Vein endothelial cell (primary cell): ENCODE measurements around the gene MC1R. TPM values are rescaled to one million over a fixed set of nuclear protein-coding genes. Genes with fewer than 3 reads are reported as not detected.

ENCODE experiments used
- total RNA-seq: library from RNA; depleted of rRNA; stranded (reverse); fragments of >200 nt; gene quantifications from 2 replicates; pipeline ENCODE4 v1.2.3, GENCODE V29; 2012

MC1R gene
- 2.3 and 3.5 TPM in 2 replicates for total RNA-seq

DNA sequence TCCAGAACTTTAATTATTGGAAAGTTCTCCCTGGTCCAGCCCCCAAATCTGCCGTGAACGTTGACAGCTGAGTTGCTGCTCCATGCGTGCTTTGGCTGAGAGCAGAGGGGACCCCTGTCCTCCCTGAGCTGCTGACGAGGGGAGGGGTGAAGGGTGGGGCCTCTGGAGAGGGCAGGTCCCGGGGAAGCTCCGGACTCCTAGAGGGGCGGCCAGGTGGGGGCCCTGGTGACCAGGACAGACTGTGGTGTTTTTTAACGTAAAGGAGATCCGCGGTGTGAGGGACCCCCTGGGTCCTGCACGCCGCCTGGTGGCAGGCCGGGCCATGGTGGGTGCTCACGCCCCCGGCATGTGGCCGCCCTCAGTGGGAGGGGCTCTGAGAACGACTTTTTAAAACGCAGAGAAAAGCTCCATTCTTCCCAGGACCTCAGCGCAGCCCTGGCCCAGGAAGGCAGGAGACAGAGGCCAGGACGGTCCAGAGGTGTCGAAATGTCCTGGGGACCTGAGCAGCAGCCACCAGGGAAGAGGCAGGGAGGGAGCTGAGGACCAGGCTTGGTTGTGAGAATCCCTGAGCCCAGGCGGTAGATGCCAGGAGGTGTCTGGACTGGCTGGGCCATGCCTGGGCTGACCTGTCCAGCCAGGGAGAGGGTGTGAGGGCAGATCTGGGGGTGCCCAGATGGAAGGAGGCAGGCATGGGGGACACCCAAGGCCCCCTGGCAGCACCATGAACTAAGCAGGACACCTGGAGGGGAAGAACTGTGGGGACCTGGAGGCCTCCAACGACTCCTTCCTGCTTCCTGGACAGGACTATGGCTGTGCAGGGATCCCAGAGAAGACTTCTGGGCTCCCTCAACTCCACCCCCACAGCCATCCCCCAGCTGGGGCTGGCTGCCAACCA, at the start of gene MC1R:
TSS of gene MC1R (plus strand) at position 410 of the 895 bp plus-strand sequence. CDS start at position 807, 397 bp downstream.

DNA sequence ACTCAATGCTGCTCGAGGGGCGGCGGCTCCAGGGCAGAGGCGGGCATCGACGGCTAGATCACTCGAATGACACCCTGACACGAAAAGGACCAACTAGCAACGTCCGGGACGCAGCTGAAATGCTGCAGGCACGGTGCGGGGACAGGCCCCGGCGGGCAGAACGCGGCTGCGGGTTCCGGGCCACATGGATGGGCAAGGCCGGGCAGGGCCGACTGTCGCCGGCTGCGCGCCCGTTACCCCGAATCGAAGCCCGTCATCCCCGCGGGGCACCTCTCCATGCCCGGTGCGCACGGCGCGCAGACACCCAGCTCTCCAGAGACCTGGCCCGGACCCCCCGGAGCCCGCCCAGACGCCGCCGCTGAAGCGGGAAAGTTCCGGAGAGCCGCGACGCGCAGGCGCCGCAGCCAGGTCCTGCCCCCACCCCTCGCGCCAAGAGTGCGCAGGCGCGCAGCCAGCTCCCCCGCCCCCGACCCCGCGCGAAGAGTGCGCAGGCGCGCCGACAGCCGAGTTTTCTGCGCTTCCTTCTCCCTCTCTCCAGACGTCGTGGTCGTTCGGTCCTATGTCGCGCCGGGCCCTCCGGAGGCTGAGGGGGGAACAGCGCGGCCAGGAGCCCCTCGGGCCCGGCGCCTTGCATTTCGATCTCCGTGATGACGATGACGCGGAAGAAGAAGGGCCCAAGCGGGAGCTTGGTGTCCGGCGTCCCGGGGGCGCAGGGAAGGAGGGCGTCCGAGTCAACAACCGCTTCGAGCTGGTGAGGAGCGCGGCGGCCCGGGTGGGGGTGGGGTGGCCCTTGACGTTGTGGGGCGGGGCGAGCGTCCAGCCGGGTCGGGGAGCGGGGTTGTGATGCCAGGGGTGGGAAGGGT, 45.3 kb upstream of the MC1R start, which contains the start of gene TCF25:
TSS of gene TCF25 (plus strand) at position 484 of the 863 bp plus-strand sequence. CDS start at position 560, 76 bp downstream.

DNA sequence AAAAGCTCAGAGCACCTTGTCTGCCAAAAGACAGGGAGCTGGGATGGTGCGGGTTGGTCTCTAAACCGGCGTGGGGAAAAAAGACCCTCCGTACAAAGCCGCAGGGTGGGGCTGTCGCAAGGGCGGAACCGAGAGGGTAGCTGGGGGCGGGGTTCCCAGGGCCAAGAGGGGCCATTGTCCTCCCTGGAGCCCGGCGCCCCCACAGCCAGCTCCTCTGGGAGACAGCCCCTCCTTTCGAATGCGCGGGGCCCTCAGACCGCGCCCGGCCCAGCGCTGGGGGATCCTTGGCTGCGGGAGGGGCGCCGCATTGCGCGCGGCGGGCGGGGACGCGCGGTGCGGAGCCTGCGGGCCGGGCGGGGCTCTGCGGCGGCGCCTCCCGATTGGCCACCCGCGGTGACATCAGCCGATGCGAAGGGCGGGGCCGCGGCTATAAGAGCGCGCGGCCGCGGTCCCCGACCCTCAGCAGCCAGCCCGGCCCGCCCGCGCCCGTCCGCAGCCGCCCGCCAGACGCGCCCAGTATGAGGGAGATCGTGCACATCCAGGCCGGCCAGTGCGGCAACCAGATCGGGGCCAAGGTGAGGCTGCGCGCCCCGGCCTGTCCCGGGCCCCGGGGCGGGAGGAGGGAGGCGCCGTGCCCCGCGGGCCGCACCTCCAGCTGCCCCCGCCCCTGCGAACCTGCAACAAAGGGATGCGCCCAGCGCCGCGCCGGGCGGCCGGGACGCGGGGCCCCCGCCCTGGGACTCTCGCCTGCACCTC, 4.4 kb downstream of the MC1R start, which contains the start of gene TUBB3:
TSS of gene TUBB3 (plus strand) at position 459 of the 756 bp plus-strand sequence. CDS start at position 519, 60 bp downstream.

Other genes with a start within 250 kb of the MC1R start
- 43.4 and 44.2 TPM in 2 replicates for gene CDK10, start 232.2 kb upstream of the MC1R start, total RNA-seq
- 22.4 and 25.2 TPM in 2 replicates for gene SPATA2L, start 217.2 kb upstream of the MC1R start, total RNA-seq
- 8.0 and 14.7 TPM in 2 replicates for gene VPS9D1, start 198.0 kb upstream of the MC1R start, total RNA-seq
- 24.1 and 27.1 TPM in 2 replicates for gene ZNF276, start 197.3 kb upstream of the MC1R start, total RNA-seq
- gene FANCA, start 102.2 kb upstream of the MC1R start, total RNA-seq: 18.0 and 26.7 TPM in 2 replicates
- gene SPIRE2, start 90.4 kb upstream of the MC1R start, total RNA-seq: 0.65 and 1.1 TPM in 2 replicates
- gene TCF25, start 45.3 kb upstream of the MC1R start, total RNA-seq: 183 and 223 TPM in 2 replicates
- 251 TPM in 2 replicates for gene TUBB3, start 4.5 kb downstream of the MC1R start, total RNA-seq
- gene DEF8, start 29.9 kb downstream of the MC1R start, total RNA-seq: 85.9 and 93.4 TPM in 2 replicates
- 13.6 and 34.6 TPM in 2 replicates for gene DBNDD1, start 100.6 kb downstream of the MC1R start, total RNA-seq
- gene PRDM7, start 158.5 kb downstream of the MC1R start, total RNA-seq: not detected in 2 replicates